HEK293 (cell line): ENCODE results near the gene ITSN1.
A peak's percentile ranks its signal among the peaks of the same experiment; 100 is the strongest.

ENCODE experiments used
- AEBP2 ChIP-seq: fragments of 450-650 bp; formaldehyde crosslinking; IDR thresholded peaks from 2 replicates; pipeline ENCODE4 v1.5.1; 2016; ENCODE audit warnings: missing biosample characterization, missing genetic modification characterization, borderline replicate concordance
- HOXA7 ChIP-seq: sonication (generic); formaldehyde crosslinking; IDR thresholded peaks from 2 replicates; pipeline ENCODE4 v1.8.1; 2022; ENCODE audit warnings: missing genetic modification reagents, borderline replicate concordance
- HOXC10 ChIP-seq: sonication (generic); formaldehyde crosslinking; IDR thresholded peaks from 2 replicates; pipeline ENCODE4 v1.8.1; 2023; ENCODE audit warnings: mild to moderate bottlenecking, missing genetic modification reagents
- KLF7 ChIP-seq: fragments of 450-650 bp; formaldehyde crosslinking; IDR thresholded peaks from 2 replicates; pipeline ENCODE4 v1.5.1; 2016; ENCODE audit warnings: missing biosample characterization, missing genetic modification characterization, borderline replicate concordance
- KLF9 ChIP-seq: fragments of 450-650 bp; formaldehyde crosslinking; IDR thresholded peaks from 2 replicates; pipeline ENCODE4 v1.5.1; 2016; ENCODE audit warnings: missing biosample characterization, missing genetic modification characterization, low read depth
- MZF1 ChIP-seq: fragments of 450-650 bp; formaldehyde crosslinking; IDR thresholded peaks from 2 replicates; pipeline ENCODE4 v1.5.1; 2017; ENCODE audit warnings: missing biosample characterization, missing genetic modification characterization, borderline replicate concordance
- OSR2 ChIP-seq: fragments of 450-650 bp; formaldehyde crosslinking; IDR thresholded peaks from 2 replicates; pipeline ENCODE4 v1.5.1; 2016; ENCODE audit warnings: missing biosample characterization, missing genetic modification characterization
- SALL2 ChIP-seq: fragments of 450-650 bp; formaldehyde crosslinking; IDR thresholded peaks from 2 replicates; pipeline ENCODE4 v1.5.0; 2017; ENCODE audit warnings: missing biosample characterization, mild to moderate bottlenecking, missing genetic modification characterization, borderline replicate concordance
- SP3 ChIP-seq: fragments of 450-650 bp; formaldehyde crosslinking; IDR thresholded peaks from 2 replicates; pipeline ENCODE4 v1.5.1; 2016; ENCODE audit warnings: missing biosample characterization, missing genetic modification characterization
- TCF7L2 ChIP-seq: IDR thresholded peaks from 2 replicates; pipeline ENCODE4 v1.6.1; 2011; ENCODE audit warnings: low read depth, mild to moderate bottlenecking, inconsistent platforms, low read length, moderate library complexity, borderline replicate concordance
- ZBTB20 ChIP-seq: fragments of 450-650 bp; formaldehyde crosslinking; IDR thresholded peaks from 2 replicates; pipeline ENCODE4 v1.5.1; 2016; ENCODE audit warnings: missing biosample characterization, missing genetic modification characterization
- ZBTB26 ChIP-seq: fragments of 450-650 bp; formaldehyde crosslinking; optimal IDR thresholded peaks from 2 replicates; pipeline ENCODE3; 2016; ENCODE audit warnings: missing biosample characterization, mild to moderate bottlenecking, missing genetic modification characterization
- ZBTB44 ChIP-seq: fragments of 450-650 bp; IDR thresholded peaks from 2 replicates; pipeline ENCODE4 v1.5.1; 2018; ENCODE audit warnings: missing biosample characterization, mild to moderate bottlenecking, missing genetic modification characterization
- ZBTB48 ChIP-seq: fragments of 450-650 bp; formaldehyde crosslinking; IDR thresholded peaks from 2 replicates; pipeline ENCODE4 v1.5.1; 2016; ENCODE audit warnings: missing biosample characterization, missing genetic modification characterization
- ZBTB6 ChIP-seq: fragments of 450-650 bp; formaldehyde crosslinking; IDR thresholded peaks from 2 replicates; pipeline ENCODE4 v1.5.1; 2017; ENCODE audit warnings: missing biosample characterization, missing genetic modification characterization
- ZEB2 ChIP-seq: fragments of 450-650 bp; formaldehyde crosslinking; IDR thresholded peaks from 2 replicates; pipeline ENCODE4 v1.5.1; 2016; ENCODE audit warnings: missing biosample characterization, missing genetic modification characterization
- ZFHX2 ChIP-seq: fragments of 450-650 bp; formaldehyde crosslinking; conservative IDR thresholded peaks from 2 replicates; pipeline ENCODE4 v1.5.1; 2016; ENCODE audit warnings: missing biosample characterization, missing genetic modification characterization
- ZNF114 ChIP-seq: fragments of 450-650 bp; formaldehyde crosslinking; IDR thresholded peaks from 2 replicates; pipeline ENCODE4 v1.5.0; 2017; ENCODE audit warnings: missing biosample characterization, missing genetic modification characterization
- ZNF175 ChIP-seq: fragments of 450-650 bp; formaldehyde crosslinking; IDR thresholded peaks from 2 replicates; pipeline ENCODE4 v1.5.1; 2016; ENCODE audit warnings: missing biosample characterization, missing genetic modification characterization
- ZNF184 ChIP-seq: fragments of 450-650 bp; IDR thresholded peaks from 2 replicates; pipeline ENCODE4 v1.5.1; 2018; ENCODE audit warnings: missing biosample characterization, mild to moderate bottlenecking, missing genetic modification characterization
- ZNF223 ChIP-seq: fragments of 450-650 bp; formaldehyde crosslinking; IDR thresholded peaks from 2 replicates; pipeline ENCODE4 v1.5.1; 2016; ENCODE audit warnings: missing biosample characterization, missing genetic modification characterization
- ZNF292 ChIP-seq: fragments of 450-650 bp; formaldehyde crosslinking; IDR thresholded peaks from 2 replicates; pipeline ENCODE4 v1.5.1; 2016; ENCODE audit warnings: low read depth, missing biosample characterization, missing genetic modification characterization, borderline replicate concordance
- ZNF513 ChIP-seq: fragments of 450-650 bp; IDR thresholded peaks from 2 replicates; pipeline ENCODE4 v1.5.1; 2018; ENCODE audit warnings: missing biosample characterization, missing genetic modification characterization
- ZNF558 ChIP-seq: fragments of 450-650 bp; formaldehyde crosslinking; IDR thresholded peaks from 2 replicates; pipeline ENCODE4 v1.5.1; 2016; ENCODE audit warnings: missing biosample characterization, missing genetic modification characterization
- ZNF560 ChIP-seq: fragments of 450-650 bp; formaldehyde crosslinking; IDR thresholded peaks from 2 replicates; pipeline ENCODE4 v1.5.1; 2017; ENCODE audit warnings: missing biosample characterization, missing genetic modification characterization, borderline replicate concordance
- ZNF621 ChIP-seq: fragments of 450-650 bp; formaldehyde crosslinking; IDR thresholded peaks from 2 replicates; pipeline ENCODE4 v1.5.1; 2017; ENCODE audit warnings: missing biosample characterization, missing genetic modification characterization
- ZNF670 ChIP-seq: fragments of 450-650 bp; formaldehyde crosslinking; IDR thresholded peaks from 2 replicates; pipeline ENCODE4 v1.5.1; 2016; ENCODE audit warnings: missing biosample characterization, missing genetic modification characterization, low read depth
- ZNF837 ChIP-seq: fragments of 450-650 bp; formaldehyde crosslinking; IDR thresholded peaks from 2 replicates; pipeline ENCODE4 v1.5.1; 2016; ENCODE audit warnings: missing biosample characterization, missing genetic modification characterization
- ZSCAN4 ChIP-seq: fragments of 450-650 bp; formaldehyde crosslinking; IDR thresholded peaks from 2 replicates; pipeline ENCODE4 v1.5.1; 2017; ENCODE audit warnings: missing biosample characterization, missing genetic modification characterization
- ZSCAN5A ChIP-seq: fragments of 450-650 bp; formaldehyde crosslinking; IDR thresholded peaks from 2 replicates; pipeline ENCODE4 v1.5.1; 2016; ENCODE audit warnings: missing biosample characterization, missing genetic modification characterization

The ITSN1 gene

GRCh38 chr21:33801424-33802405 lies 159.4 kb downstream of the ITSN1 start (continued):
- TF ChIP-seq KLF9 (tag by site-specific recombination) (peak; percentile 43; the same call in 1 of the 2 replicates), AEBP2 (tag by site-specific recombination) (no peak), ZBTB48 (tag by site-specific recombination) (no peak), ZBTB6 (tag by site-specific recombination) (no peak), ZSCAN4 (tag by site-specific recombination) (no peak), ZNF558 (peak; percentile 61; the same call in 1 of the 2 replicates), HOXA7 (CRISPR knock-in tag) (no peak), ZBTB20 (tag by site-specific recombination) (no peak), ZSCAN5A (tag by site-specific recombination) (no peak), ZNF223 (no peak), ZBTB26 (tag by site-specific recombination) (no peak), ZEB2 (tag by site-specific recombination) (peak; percentile 74), HOXC10 (CRISPR knock-in tag) (no peak), ZNF175 (tag by site-specific recombination) (no peak), SALL2 (tag by site-specific recombination) (no peak), ZBTB44 (tag by site-specific recombination) (peak; percentile 50; the same call in 1 of the 2 replicates), ZNF292 (tag by site-specific recombination) (no peak), KLF7 (tag by site-specific recombination) (no peak), ZNF670 (tag by site-specific recombination) (no peak), ZNF184 (tag by site-specific recombination) (peak; percentile 80; the same call in 1 of the 2 replicates), ZNF513 (no peak; the same call in 1 of the 2 replicates), SP3 (no peak), OSR2 (peak; percentile 92), ZNF560 (tag by site-specific recombination) (no peak), ZNF114 (no peak), ZNF621 (tag by site-specific recombination) (no peak), ZNF837 (tag by site-specific recombination) (no peak), TCF7L2 (no peak), ZFHX2 (tag by site-specific recombination) (no peak), MZF1 (tag by site-specific recombination) (no peak; the same call in 1 of the 2 replicates)
